H1 (cell line): Measurements from ENCODE around the gene SEC24C. TPM values are rescaled to one million over a fixed set of nuclear protein-coding genes. Genes with fewer than 3 reads are reported as not detected.
A peak's percentile ranks its signal among the peaks of the same experiment; 100 is the strongest.

Experiments used
- ATF2 ChIP-seq: IDR thresholded peaks from 2 replicates; pipeline ENCODE4 v1.6.1; 2012; ENCODE audit warnings: low read length, inconsistent platforms
- CHD7 ChIP-seq: fragments of 300-600 bp; sonication (generic); IDR thresholded peaks from 2 replicates; pipeline ENCODE4 v1.7.1; 2012; ENCODE audit warnings: low read length, moderate library complexity, mild to moderate bottlenecking, inconsistent platforms; ENCODE audit not compliant: insufficient replicate concordance
- CTCF ChIP-seq, 3 experiments: IDR thresholded peaks; 1 replicate in 2 of 3; 2 replicates in 1 of 3; pipeline versions ENCODE4 v1.5.1 to v1.6.1; 2011; ENCODE audit warnings: low read length in 3 of 3, mild to moderate bottlenecking in 3 of 3, inconsistent platforms in 2 of 3, low read depth in 1 of 3, moderate library complexity in 1 of 3; ENCODE audit not compliant: insufficient read depth in 1 of 3; ENCODE audit errors: control extremely low read depth in 1 of 3
- NRF1 ChIP-seq: IDR thresholded peaks from 2 replicates; pipeline ENCODE4 v1.6.1; 2011; ENCODE audit warnings: mild to moderate bottlenecking, low read depth, low read length, improper control_type of control experiment
- TAF7 ChIP-seq: optimal IDR thresholded peaks from 2 replicates; pipeline ENCODE3; 2011; ENCODE audit warnings: low read depth, mild to moderate bottlenecking, inconsistent platforms, low read length, moderate library complexity, borderline replicate concordance
- polyA plus RNA-seq, 7 experiments: library from polyadenylated mRNA; depleted of rRNA in 3 of 7; stranded (reverse) in 5 of 7; unstranded in 2 of 7; fragments of >200 nt in 5 of 7; fragments of 200-250 nt in 2 of 7; gene quantifications; 1 replicate in 5 of 7; 2 replicates in 1 of 7; 4 replicates in 1 of 7; pipeline versions ENCODE4 v1.2.1 to v1.2.3, GENCODE V29; 2011 to 2013; ENCODE audit warnings: missing spikeins in 2 of 7, mixed read lengths in 2 of 7
- total RNA-seq: library from RNA; stranded (reverse); fragmentation: NEBNext Ultra II Directional; extraction: Animal tissue kit (Norgen Biotek cat#: 25700); gene quantifications from 2 replicates; pipeline ENCODE4 v1.2.1, GENCODE V29; 2021

The SEC24C gene
- total and polyA plus RNA-seq, 2 of the 8 experiments (the other 6 are each of a cell fraction or from before 2014, with no cell fraction given), result 63.2 to 67.4 TPM

- TF ChIP-seq CHD7 (no peak), CTCF (IDR thresholded peaks at IDR 0.05; ENCODE audit: control extremely low read depth in 1 of 3, insufficient read depth in 1 of 3, low read depth in 1 of 3, low read length in 3 of 3) (peak in 1 of 3 experiments; percentile 2; a peak in 1 of 4 replicates), ATF2 (no peak), NRF1 (peak; percentile 89), TAF7 (no peak)
These were observed 27.6 kb downstream of the SEC24C start (continued) for GRCh38 chr10:73771722-73772280.
